Superior temporal gyrus (tissue), 1 donor: ENCODE measurements around the gene SLC22A23.

Experiments
- DNase-seq: peaks from one replicate; pipeline ENCODE4 v3.0.0-alpha.2; 2016; ENCODE audit errors: extremely low spot score

The SLC22A23 gene

GRCh38 chr6:3370361-3371221, 86.3 kb downstream of the SLC22A23 start:
- no peak for DNase-seq

- no peak for DNase-seq
These were observed 86.9 kb downstream of the SLC22A23 start for GRCh38 chr6:3369985-3370360.

GRCh38 chr6:3368685-3369084, 88.2 kb downstream of the SLC22A23 start:
- DNase-seq, result no peak

DNA sequence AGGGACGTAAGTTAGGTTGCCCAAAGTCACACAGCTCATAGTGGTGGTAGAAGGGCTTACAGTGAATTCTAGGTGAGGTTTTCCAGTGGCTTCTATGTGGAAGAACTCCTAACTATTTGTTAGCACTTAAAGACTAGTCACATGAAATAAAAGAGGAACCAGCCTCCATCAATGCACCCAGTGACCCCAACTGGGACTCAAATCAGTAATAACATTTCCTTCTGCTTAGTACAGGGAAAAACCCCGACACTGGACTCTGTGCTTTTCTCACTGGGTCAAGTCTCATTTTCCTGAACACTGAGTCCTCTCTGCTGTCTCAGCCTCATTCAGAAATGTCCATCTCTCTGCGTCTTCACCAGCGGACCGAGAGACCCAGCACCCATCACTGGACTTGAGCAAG, 89.2 kb downstream of the SLC22A23 start:
- DNase-seq, result no peak

GRCh38 chr6:3366596-3367413, 90.0 kb downstream of the SLC22A23 start:
- no peak for DNase-seq

GRCh38 chr6:3364391-3364790, 92.5 kb downstream of the SLC22A23 start:
- no peak for DNase-seq

DNA sequence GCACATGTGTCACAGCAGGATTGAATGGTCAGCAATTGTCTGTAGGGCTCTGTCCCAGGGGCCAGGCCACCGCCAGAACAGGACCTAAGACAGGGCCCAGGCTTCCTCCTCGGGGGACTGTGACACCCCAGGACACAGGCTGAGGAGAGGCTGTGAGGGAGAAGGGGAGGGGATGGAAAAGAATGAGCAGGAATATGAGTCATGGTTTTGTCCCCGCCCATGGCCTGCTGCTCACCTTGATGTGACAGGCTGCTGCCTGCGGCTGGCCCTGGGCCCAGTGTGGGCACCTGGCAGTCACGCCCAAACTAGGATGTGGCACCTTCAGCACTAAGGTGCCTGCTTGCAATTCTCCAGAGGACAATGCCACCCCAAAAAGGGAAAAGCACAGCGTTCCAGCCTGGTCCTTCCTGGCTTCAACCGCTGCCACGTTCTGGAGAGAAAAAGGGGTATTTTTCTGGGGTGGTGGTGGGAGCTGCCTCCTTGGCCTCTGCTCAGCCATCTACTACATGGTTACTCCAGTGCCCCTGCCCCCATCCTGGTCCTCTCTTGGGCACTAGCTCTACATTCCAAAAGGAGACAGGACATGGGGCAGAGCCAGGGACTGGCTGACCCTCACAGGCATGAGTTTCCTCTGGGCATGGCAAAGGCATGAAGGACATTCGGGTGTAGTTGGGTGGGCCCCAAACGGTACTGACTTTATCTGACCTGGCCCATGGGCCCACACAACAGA, 93.4 kb downstream of the SLC22A23 start:
- DNase-seq, result no peak

DNA sequence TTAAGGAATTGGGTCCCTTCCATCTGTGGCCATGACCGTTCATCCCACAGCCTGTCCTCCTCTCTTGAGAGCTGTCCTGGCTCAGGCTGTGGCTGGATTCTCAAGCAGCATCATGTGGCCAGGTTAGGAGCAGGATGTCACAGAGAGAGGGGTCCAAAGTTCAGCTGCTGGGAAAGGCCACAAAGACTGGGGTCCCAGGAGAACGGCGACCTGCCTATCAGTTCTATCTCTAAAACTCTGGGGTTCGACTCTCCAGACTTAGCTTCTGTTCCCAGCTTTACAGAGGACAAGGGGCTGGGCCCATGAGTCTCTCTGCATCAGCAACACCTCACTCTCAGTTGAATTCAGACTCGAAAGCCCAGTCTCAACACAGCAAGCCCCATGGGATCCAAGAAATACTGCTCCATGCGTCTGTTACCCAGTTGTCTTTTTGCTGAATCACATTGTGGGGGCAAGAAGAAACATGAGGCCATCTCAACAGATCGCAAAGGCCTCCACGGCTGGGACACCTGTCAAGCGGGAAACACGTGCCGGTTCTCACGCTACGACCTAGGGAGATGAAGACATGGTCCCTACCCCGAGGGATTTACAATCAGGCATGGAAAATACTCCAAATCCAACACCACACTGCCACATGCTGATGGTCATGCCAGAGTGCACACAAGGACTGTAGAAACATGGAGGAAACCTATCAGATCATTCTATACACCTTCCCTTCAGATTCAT, 95.4 kb downstream of the SLC22A23 start:
- no peak for DNase-seq

GRCh38 chr6:3360727-3361045, 96.2 kb downstream of the SLC22A23 start:
- DNase-seq, result no peak

- DNase-seq, result no peak
These were observed 96.7 kb downstream of the SLC22A23 start for GRCh38 chr6:3359973-3360726.

GRCh38 chr6:3359101-3359752, 97.6 kb downstream of the SLC22A23 start:
- DNase-seq, result peak; percentile 84

DNA sequence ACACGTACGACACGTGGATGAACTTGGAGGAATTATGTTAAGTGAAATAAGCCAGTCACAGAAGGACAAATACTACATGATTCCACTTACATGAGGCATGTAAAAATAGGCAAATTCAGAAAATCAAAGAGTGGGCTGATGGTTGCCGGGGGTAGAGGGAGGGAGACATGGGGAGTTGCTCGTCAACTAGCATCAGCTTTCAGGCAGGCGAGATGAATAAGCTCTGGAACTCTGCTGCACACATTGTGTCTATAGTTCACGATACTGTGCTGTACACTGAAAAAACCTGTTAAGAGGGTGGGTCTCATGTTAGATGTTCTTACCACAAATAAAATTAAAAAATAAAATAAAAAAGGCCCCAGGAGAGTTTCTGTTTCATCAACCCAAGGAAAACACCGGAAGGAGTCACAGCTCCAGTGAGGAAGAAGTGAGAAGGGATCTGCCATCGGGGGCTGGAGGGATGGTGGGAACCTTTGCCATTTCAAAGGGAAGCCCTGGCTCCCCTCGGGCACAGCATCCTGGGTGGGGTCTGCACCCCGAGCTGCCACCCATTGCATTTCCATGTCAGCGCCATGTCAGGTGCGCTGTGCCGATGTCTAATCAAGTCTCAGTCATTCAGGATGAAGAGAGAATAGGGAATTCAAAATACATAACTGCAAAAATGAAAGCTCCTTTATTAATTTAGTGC, 98.3 kb downstream of the SLC22A23 start:
- DNase-seq, result peak; percentile 66

DNA sequence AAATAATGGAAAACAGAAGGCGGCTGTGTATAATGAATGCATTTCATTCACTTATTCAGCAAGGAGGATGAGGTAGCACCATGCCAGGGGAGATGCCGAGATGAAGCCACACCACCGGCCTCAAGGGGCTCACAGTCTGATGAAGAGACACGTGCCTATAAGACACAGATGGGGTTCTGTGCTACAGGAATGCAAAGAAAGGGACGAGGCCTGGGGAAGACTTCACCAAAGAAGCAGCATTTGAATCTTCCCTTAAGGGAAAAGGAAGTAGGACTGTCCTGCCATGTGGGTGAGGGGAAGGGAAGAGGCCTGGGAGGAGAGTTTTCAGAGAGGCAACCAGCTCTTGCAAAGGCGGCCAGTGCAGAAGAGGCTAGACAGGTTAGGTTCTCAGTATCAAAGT, 99.2 kb downstream of the SLC22A23 start:
- DNase-seq, result peak; percentile 55

GRCh38 chr6:3356824-3357420, 99.9 kb downstream of the SLC22A23 start:
- no peak for DNase-seq

- DNase-seq, result peak; percentile 84
These were observed 100.6 kb downstream of the SLC22A23 start for GRCh38 chr6:3356056-3356823.

GRCh38 chr6:3355358-3356055, 101.3 kb downstream of the SLC22A23 start:
- DNase-seq, result peak; percentile 73

DNA sequence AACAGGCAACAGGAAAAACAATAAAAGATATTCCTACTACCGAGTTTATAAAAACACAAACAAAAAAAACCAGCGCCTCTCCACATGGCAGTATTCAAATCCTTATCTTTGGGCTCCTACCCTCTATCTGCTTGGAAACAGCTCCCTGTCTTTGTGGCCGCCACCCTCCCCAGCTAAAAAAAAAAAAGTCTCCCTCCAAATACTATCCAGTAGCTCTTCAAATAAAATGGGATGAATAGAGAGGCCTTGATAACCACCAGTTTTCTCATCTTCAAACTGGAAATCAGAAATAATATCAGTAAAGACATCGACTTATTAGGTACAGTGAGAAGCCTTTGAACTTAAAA, 101.9 kb downstream of the SLC22A23 start:
- DNase-seq, result no peak

GRCh38 chr6:3353939-3354338, 102.9 kb downstream of the SLC22A23 start:
- DNase-seq, result peak; percentile 30
